ENCODE measurements around the gene GDPD4.

GDPD4 gene

GRCh38 chr11:77244277-77245027 lies 57.0 kb downstream of the GDPD4 start:
- DNase-seq (ENCODE audit: low read depth in 2 of 3, low spot score in 2 of 3): no peak

GRCh38 chr11:77236901-77237300 lies 64.6 kb downstream of the GDPD4 start:
- DNase-seq (ENCODE audit: low read depth in 2 of 3, low spot score in 2 of 3): no peak

- DNase-seq (ENCODE audit: low read depth in 2 of 3, low spot score in 2 of 3): no peak
Measured at GRCh38 chr11:77233011-77233410, 68.5 kb downstream of the GDPD4 start.

- DNase-seq (ENCODE audit: low read depth in 2 of 3, low spot score in 2 of 3): no peak
Measured at GRCh38 chr11:77232242-77232641, 69.2 kb downstream of the GDPD4 start.

- no peak for DNase-seq (ENCODE audit: low read depth in 2 of 3, low spot score in 2 of 3)
Measured at GRCh38 chr11:77231800-77232199, 69.7 kb downstream of the GDPD4 start.

GRCh38 chr11:77230878-77231605 lies 70.4 kb downstream of the GDPD4 start:
- DNase-seq (ENCODE audit: low read depth in 2 of 3, low spot score in 2 of 3): no peak

GRCh38 chr11:77223797-77224196 lies 77.7 kb downstream of the GDPD4 start:
- no peak for DNase-seq (ENCODE audit: low read depth in 2 of 3, low spot score in 2 of 3)

GRCh38 chr11:77217156-77217555 lies 84.3 kb downstream of the GDPD4 start:
- no peak for DNase-seq (ENCODE audit: low read depth in 2 of 3, low spot score in 2 of 3)

- no peak for DNase-seq (ENCODE audit: low read depth in 2 of 3, low spot score in 2 of 3)
Measured at GRCh38 chr11:77215106-77215505, 86.4 kb downstream of the GDPD4 start.

- DNase-seq (ENCODE audit: low read depth in 2 of 3, low spot score in 2 of 3): no peak
Measured at GRCh38 chr11:77214557-77214956, 86.9 kb downstream of the GDPD4 start.

GRCh38 chr11:77213589-77214428 lies 87.7 kb downstream of the GDPD4 start:
- no peak for DNase-seq (ENCODE audit: low read depth in 2 of 3, low spot score in 2 of 3)

GRCh38 chr11:77213029-77213579 lies 88.4 kb downstream of the GDPD4 start:
- DNase-seq (ENCODE audit: low read depth in 2 of 3, low spot score in 2 of 3): no peak

GRCh38 chr11:77212314-77213007 lies 89.0 kb downstream of the GDPD4 start:
- no peak for DNase-seq (ENCODE audit: low read depth in 2 of 3, low spot score in 2 of 3)

GRCh38 chr11:77211594-77212251 lies 89.8 kb downstream of the GDPD4 start:
- DNase-seq (ENCODE audit: low read depth in 2 of 3, low spot score in 2 of 3): no peak

GRCh38 chr11:77211040-77211451 lies 90.4 kb downstream of the GDPD4 start:
- DNase-seq (ENCODE audit: low read depth in 2 of 3, low spot score in 2 of 3): no peak

- no peak for DNase-seq (ENCODE audit: low read depth in 2 of 3, low spot score in 2 of 3)
Measured at GRCh38 chr11:77209663-77210062, 91.8 kb downstream of the GDPD4 start.

GRCh38 chr11:77208535-77208934 lies 93.0 kb downstream of the GDPD4 start:
- DNase-seq (ENCODE audit: low read depth in 2 of 3, low spot score in 2 of 3): no peak

- DNase-seq (ENCODE audit: low read depth in 2 of 3, low spot score in 2 of 3): no peak
Measured at GRCh38 chr11:77207618-77208313, 93.7 kb downstream of the GDPD4 start.

GRCh38 chr11:77207019-77207485 lies 94.4 kb downstream of the GDPD4 start:
- no peak for DNase-seq (ENCODE audit: low read depth in 2 of 3, low spot score in 2 of 3)

All from activated CD8-positive, alpha-beta memory T cell treated with anti-CD3 and anti-CD28 coated beads for 48 hours (primary cell).